K562 (cell line): ENCODE results near the gene SDK1. TPM values are rescaled to one million over a fixed set of nuclear protein-coding genes. Genes with fewer than 3 reads are reported as not detected.

Source experiments
- ATAC-seq: fragments of 200-7000 bp; cut with Tn5 transposase; 3 replicates; pipeline ENCODE4 v1.9.1; 2020; ENCODE audit warnings: moderate library complexity
- BruUV-seq: library from RNA; stranded (reverse); fragments of 400-500 nt; replicated peaks from 2 replicates; lab custom pipeline; 2021; lab: Mats Ljungman, UMichigan
- CTCF ChIA-PET: fragments of 300-600 bp; formaldehyde crosslinking; extraction: SDS; loops from one replicate; lab custom pipeline; 2021; ENCODE audit warnings: low intra/inter-chr PET ratio; lab: Yijun Ruan, JAX
- POLR2A ChIA-PET: fragments of 300-600, 350-650 bp; sonication (Branson Sonifier 250); formaldehyde crosslinking; extraction: SDS; loops from one replicate; lab custom pipeline; 2021; ENCODE audit warnings: antibody characterized with exemption, inconsistent platforms; lab: Yijun Ruan, JAX
- DNase-seq, 4 experiments: peaks; one replicate each; pipeline versions ENCODE4 v3.0.0 to v3.0.0-alpha.2; 2011 to 2018; ENCODE audit warnings: low spot score in 3 of 4, mixed read lengths in 3 of 4; ENCODE audit errors: extremely low read depth in 1 of 4
- FAIRE-seq: peaks from 2 replicates; lab custom pipeline; 2011; peaks lifted over from hg19 to GRCh38; lab: Jason Lieb, UNC
- H2AFZ ChIP-seq: 2 replicates; pipeline ENCODE4 v1.6.0; 2011; ENCODE audit warnings: low read depth, low read length, control low read depth, inconsistent platforms
- H3K27ac ChIP-seq: fragments of 200-600 bp; 3 replicates; pipeline ENCODE4 v1.8.0; 2011; ENCODE audit warnings: low read depth, mild to moderate bottlenecking, control low read depth, inconsistent platforms, low read length, moderate library complexity, mixed read lengths; ENCODE audit errors: extremely low read depth
- H3K27me3 ChIP-seq, 2 experiments: fragments of 300-600 bp in 1 of 2; 2 replicates in 1 of 2; 3 replicates in 1 of 2; pipeline versions ENCODE4 v1.6.0 to v1.8.0; 2011; ENCODE audit warnings: inconsistent platforms in 2 of 2, low read length in 2 of 2, mild to moderate bottlenecking in 1 of 2, mixed read lengths in 1 of 2, moderate library complexity in 1 of 2; ENCODE audit not compliant: control insufficient read depth in 2 of 2, insufficient read depth in 2 of 2
- H3K36me3 ChIP-seq: fragments of 300-600 bp; 3 replicates; pipeline ENCODE4 v1.8.0; 2011; ENCODE audit warnings: mild to moderate bottlenecking, low read length, inconsistent platforms; ENCODE audit not compliant: control insufficient read depth, insufficient read depth
- H3K4me1 ChIP-seq, 2 experiments: fragments of 200-600 bp in 1 of 2; replicated peaks in 1 of 2; 2 replicates in 1 of 2; 3 replicates in 1 of 2; pipeline versions ENCODE4 v1.5.1 to v1.8.0; 2011; ENCODE audit warnings: inconsistent platforms in 2 of 2, low read length in 2 of 2, mild to moderate bottlenecking in 1 of 2, mixed read lengths in 1 of 2, moderate library complexity in 1 of 2; ENCODE audit not compliant: control insufficient read depth in 2 of 2, insufficient read depth in 2 of 2
- H3K4me2 ChIP-seq: 2 replicates; pipeline ENCODE4 v1.6.1; 2011; ENCODE audit warnings: low read length, control low read depth, inconsistent platforms, mixed read lengths; ENCODE audit not compliant: insufficient read depth
- H3K4me3 ChIP-seq: fragments of 200-600 bp; sonication (generic), shearing (Covaris generic); 2 replicates; pipeline ENCODE4 v1.5.1; 2016; ENCODE audit warnings: control low read depth, inconsistent platforms
- H3K79me2 ChIP-seq: fragments of 200-600 bp; 3 replicates; pipeline ENCODE4 v1.8.0; 2011; ENCODE audit warnings: low read length, inconsistent platforms; ENCODE audit not compliant: control insufficient read depth, insufficient read depth
- H3K9ac ChIP-seq, 2 experiments: 2 replicates each; pipeline versions ENCODE4 v1.6.0 to v1.6.1; 2011; ENCODE audit warnings: low read depth in 2 of 2, low read length in 2 of 2, control low read depth in 1 of 2, inconsistent platforms in 1 of 2, mild to moderate bottlenecking in 1 of 2, mixed read lengths in 1 of 2; ENCODE audit not compliant: insufficient read depth in 1 of 2
- H3K9me1 ChIP-seq: one replicate; pipeline ENCODE4 v1.6.0; 2011; ENCODE audit warnings: inconsistent platforms, mild to moderate bottlenecking, low read length, moderate library complexity; ENCODE audit not compliant: control insufficient read depth, insufficient read depth
- H3K9me3 ChIP-seq: replicated peaks from 2 replicates; pipeline ENCODE4 v1.5.1; 2011; ENCODE audit warnings: low read depth, low read length, inconsistent platforms; ENCODE audit not compliant: control insufficient read depth, insufficient read depth
- H4K20me1 ChIP-seq: replicated peaks from 2 replicates; pipeline ENCODE4 v1.6.1; 2011; ENCODE audit warnings: low read length, inconsistent platforms, mixed read lengths; ENCODE audit not compliant: control insufficient read depth, insufficient read depth
- ATF7 ChIP-seq: fragments of 450-650 bp; IDR thresholded peaks from 2 replicates; pipeline ENCODE4 v1.7.1; 2014; ENCODE audit warnings: mild to moderate bottlenecking, moderate library complexity
- CGGBP1 ChIP-seq: fragments of 250-450 bp; sonication (Bioruptor Pico); IDR thresholded peaks from 2 replicates; pipeline ENCODE4 v1.9.0; 2021; ENCODE audit warnings: mild to moderate bottlenecking
- DDX20 ChIP-seq: fragments of 450-650 bp; IDR thresholded peaks from 2 replicates; pipeline ENCODE4 v1.6.1; 2016; ENCODE audit warnings: missing genetic modification characterization, low read depth, mild to moderate bottlenecking, missing compliant biosample characterization, moderate library complexity
- FOXJ3 ChIP-seq: sonication (generic); formaldehyde crosslinking; IDR thresholded peaks from 2 replicates; pipeline ENCODE4 v1.4.0; 2020; ENCODE audit warnings: mild to moderate bottlenecking, missing genetic modification reagents
- PHB2 ChIP-seq: fragments of 450-650 bp; IDR thresholded peaks from 2 replicates; pipeline ENCODE4 v1.6.1; 2017; ENCODE audit warnings: low read depth
- SMARCB1 ChIP-seq: IDR thresholded peaks from 2 replicates; pipeline ENCODE4 v1.6.1; 2011; ENCODE audit warnings: improper control_type of control experiment, low read depth; ENCODE audit not compliant: insufficient read length
- SNIP1 ChIP-seq: fragments of 450-650 bp; IDR thresholded peaks from 2 replicates; pipeline ENCODE4 v1.7.1; 2017; ENCODE audit warnings: low read depth, mild to moderate bottlenecking
- SP2 ChIP-seq: IDR thresholded peaks from 2 replicates; pipeline ENCODE4 v1.6.1; 2011; ENCODE audit warnings: mild to moderate bottlenecking, low read depth, low read length, moderate library complexity; ENCODE audit not compliant: poor library complexity, severe bottlenecking; ENCODE audit errors: extremely low read depth
- ZBTB49 ChIP-seq: sonication (generic); formaldehyde crosslinking; IDR thresholded peaks from 2 replicates; pipeline ENCODE4 v1.8.0; 2022; ENCODE audit warnings: missing genetic modification reagents, mild to moderate bottlenecking, borderline replicate concordance
- ZNF146 ChIP-seq: IDR thresholded peaks from one replicate; pipeline ENCODE4 v1.6.1; 2018; ENCODE audit warnings: missing compliant biosample characterization; ENCODE audit not compliant: unreplicated experiment
- ZNF263 ChIP-seq: sonication (generic); formaldehyde crosslinking; IDR thresholded peaks from 2 replicates; pipeline ENCODE4 v1.8.0; 2022; ENCODE audit warnings: mild to moderate bottlenecking, missing genetic modification reagents, borderline replicate concordance
- ZNF431 ChIP-seq: sonication (generic); formaldehyde crosslinking; IDR thresholded peaks from 2 replicates; pipeline ENCODE4 v1.8.0; 2022; ENCODE audit warnings: mild to moderate bottlenecking, missing genetic modification reagents
- ZNF609 ChIP-seq: sonication (generic); formaldehyde crosslinking; IDR thresholded peaks from 2 replicates; pipeline ENCODE4 v1.8.1; 2023; ENCODE audit warnings: missing genetic modification reagents, mild to moderate bottlenecking, borderline replicate concordance
- ZNF766 ChIP-seq: fragments of 200-800 bp; sonication (Bioruptor generic); conservative IDR thresholded peaks from 2 replicates; pipeline ENCODE4 v1.6.1; 2016; ENCODE audit warnings: missing genetic modification characterization, missing compliant biosample characterization
- ZNF780A ChIP-seq: fragments of 250-450 bp; sonication (Bioruptor Pico); IDR thresholded peaks from 2 replicates; pipeline ENCODE4 v1.5.0; 2021; ENCODE audit warnings: mild to moderate bottlenecking
- ZNF785 ChIP-seq: fragments of 250-450 bp; sonication (Bioruptor Pico); IDR thresholded peaks from 2 replicates; pipeline ENCODE4 v1.4.0; 2020; ENCODE audit warnings: mild to moderate bottlenecking
- WGBS: fragments of 100-300 bp; shearing (Covaris generic); methylation state at CpG from one replicate; pipeline ENCODE4 v1.1.6; 2016; ENCODE audit warnings: low coverage, mixed read lengths; ENCODE audit not compliant: insufficient coverage; ENCODE audit errors: missing lambda C conversion rate; 5-methylcytosine and 5-hydroxymethylcytosine counted together
- in situ Hi-C: fragments of 300-500 bp; cut with MboI; formaldehyde crosslinking; loops from 4 replicates; pipeline ENCODE4 v1.15.0; 2018; ENCODE audit warnings: inconsistent platforms, mixed read lengths
- intact Hi-C: fragments of 100-400 bp; cut with micrococcal nuclease; formaldehyde crosslinking; loops from 2 replicates; pipeline ENCODE4 v1.14.2; 2022
- polyA plus RNA-seq, 8 experiments: library from polyadenylated mRNA; depleted of rRNA in 4 of 8; stranded (reverse) in 5 of 8; unstranded in 3 of 8; fragments of >200 nt; fragmentation: Nextera tagmentation in 2 of 8; fragmentation: Illumina TruSeq in 1 of 8; extraction: Ambion mirVana in 2 of 8; extraction: Trizol in 1 of 8; gene quantifications; 2 replicates each; pipeline versions ENCODE4 v1.2.1 to v1.2.3, GENCODE V29; 2011 to 2014; ENCODE audit warnings: inconsistent platforms in 1 of 8, missing spikeins in 1 of 8
- total RNA-seq, 7 experiments: library from RNA; depleted of rRNA in 6 of 7; stranded (reverse); fragments of >200 nt in 6 of 7; fragmentation: Illumina TruSeq in 2 of 7; extraction: Trizol in 2 of 7; gene quantifications; 2 replicates each; pipeline versions ENCODE4 v1.2.1 to v1.2.3, GENCODE V29; 2011 to 2021; ENCODE audit warnings: low replicate concordance in 1 of 7

Gene SDK1
- total and polyA plus RNA-seq, 9 of the 15 experiments (the other 6 are each of a cell fraction or from before 2014, with no cell fraction given), result 0.16 TPM; not detected in 8

- CTCF ChIA-PET, result no interaction called here
- Histone ChIP-seq H3K79me2 (no peaks in the 10 kb centered on the region), H3K9ac (no peak overlapping the region), H3K9me3 (no peaks in the 10 kb centered on the region), H2AFZ (no peak overlapping the region), H3K4me2 (no peak overlapping the region), H3K4me3 (no peak overlapping the region), H3K9me1 (no peaks in the 10 kb centered on the region), H3K27ac (no peak overlapping the region), H3K36me3 (no peaks in the 10 kb centered on the region), H3K4me1 (peaks cover 0 to 3% of the 10 kb centered on the region in 2 experiments; a peak in 1 of 5 replicates), H4K20me1 (no peaks in the 10 kb centered on the region), H3K27me3 (peaks cover 11 to 43% of the 10 kb centered on the region in 2 experiments; a peak in 3 of 5 replicates)
- DNase-seq (no peak), ATAC-seq (no peak), FAIRE-seq (no peak)
- WGBS, result 4% methylated on average over 6 of the region's 6 CpGs
- no TSS peak for BruUV-seq
- POLR2A ChIA-PET, result no interaction called here
- in situ Hi-C loops, result loop anchor here (25.0 kb wide), 1 partner anchor 1022 kb away; no protein-coding TSS in a partner anchor
- intact Hi-C loops, result no loop called here
- TF ChIP-seq SMARCB1 (no peak), PHB2 (no peak), ZNF146 (CRISPR knock-in tag) (no peak), ZNF766 (CRISPR knock-in tag) (no peak), ZBTB49 (no peak), DDX20 (tag) (no peak), CGGBP1 (no peak), ZNF609 (CRISPR knock-in tag) (no peak), ATF7 (no peak), ZNF785 (CRISPR knock-in tag) (no peak), SP2 (no peak), FOXJ3 (no peak), ZNF431 (CRISPR knock-in tag) (no peak), ZNF263 (no peak), ZNF780A (CRISPR knock-in tag) (no peak), SNIP1 (no peak)
Measured at GRCh38 chr7:3884543-3884942, 583.5 kb downstream of the SDK1 start.
